ENCODE data around the gene F3. TPM values are rescaled to one million over a fixed set of nuclear protein-coding genes. Genes with fewer than 3 reads are reported as not detected.

Gene F3
- total RNA-seq, 2 experiments from 2014 or later: not detected

DNA sequence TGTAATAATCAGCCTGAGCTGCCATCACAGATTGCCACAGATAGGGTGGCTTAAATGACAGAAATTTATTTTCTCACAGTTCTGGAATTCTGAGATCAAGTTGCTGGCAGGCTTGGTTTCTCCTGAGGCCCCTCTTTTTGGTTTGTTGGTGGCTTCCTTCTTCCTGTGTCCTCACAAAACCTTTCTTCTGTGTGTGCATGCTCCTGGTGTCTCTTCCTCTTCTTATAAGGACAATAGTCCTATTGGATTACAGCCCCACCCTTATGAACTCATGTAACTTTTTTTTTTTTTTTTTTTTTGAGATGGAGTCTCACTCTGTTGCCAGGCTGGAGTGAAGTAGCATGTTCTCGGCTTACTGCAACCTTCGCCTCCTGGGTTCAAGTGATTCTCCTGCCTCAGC, 41.0 kb upstream of the F3 start:
- Mint-ChIP-seq H3K4me3 (no peak overlapping the region), H3K36me3 (ENCODE audit: low read depth) (no peaks in the 10 kb centered on the region), H3K27ac (no peak overlapping the region), H3K27me3 (peaks cover 19% of the 10 kb centered on the region), H3K9me3 (peaks cover 8% of the 10 kb centered on the region), H3K4me1 (ENCODE audit: low read depth) (no peaks in the 10 kb centered on the region)
- intact Hi-C loops (cut with DNase I, micrococcal nuclease): no loop called here
- DNase-seq (no peak), ATAC-seq (ENCODE audit: poor library complexity) (no peak)
- peaks cover 0 to 8% of the 10 kb centered on the region in 2 experiments for H3K9me3 ChIP-seq (ENCODE audit: control insufficient read depth in 1 of 2, insufficient read depth in 1 of 2, low read length in 2 of 2)
- no peaks in the 10 kb centered on the region for H3K4me1 ChIP-seq (ENCODE audit: insufficient read depth, low read length)
- POLR2A ChIA-PET: no interaction called here
- H3K36me3 ChIP-seq (ENCODE audit: insufficient read depth, low read length): no peaks in the 10 kb centered on the region
- TF ChIP-seq, protein P1, sequence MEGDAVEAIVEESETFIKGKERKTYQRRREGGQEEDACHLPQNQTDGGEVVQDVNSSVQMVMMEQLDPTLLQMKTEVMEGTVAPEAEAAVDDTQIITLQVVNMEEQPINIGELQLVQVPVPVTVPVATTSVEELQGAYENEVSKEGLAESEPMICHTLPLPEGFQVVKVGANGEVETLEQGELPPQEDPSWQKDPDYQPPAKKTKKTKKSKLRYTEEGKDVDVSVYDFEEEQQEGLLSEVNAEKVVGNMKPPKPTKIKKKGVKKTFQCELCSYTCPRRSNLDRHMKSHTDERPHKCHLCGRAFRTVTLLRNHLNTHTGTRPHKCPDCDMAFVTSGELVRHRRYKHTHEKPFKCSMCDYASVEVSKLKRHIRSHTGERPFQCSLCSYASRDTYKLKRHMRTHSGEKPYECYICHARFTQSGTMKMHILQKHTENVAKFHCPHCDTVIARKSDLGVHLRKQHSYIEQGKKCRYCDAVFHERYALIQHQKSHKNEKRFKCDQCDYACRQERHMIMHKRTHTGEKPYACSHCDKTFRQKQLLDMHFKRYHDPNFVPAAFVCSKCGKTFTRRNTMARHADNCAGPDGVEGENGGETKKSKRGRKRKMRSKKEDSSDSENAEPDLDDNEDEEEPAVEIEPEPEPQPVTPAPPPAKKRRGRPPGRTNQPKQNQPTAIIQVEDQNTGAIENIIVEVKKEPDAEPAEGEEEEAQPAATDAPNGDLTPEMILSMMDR (IDR thresholded peaks at IDR 0.05): no peak
- CTCF ChIA-PET: no interaction called here
- H3K27ac ChIP-seq (ENCODE audit: low read depth in 1 of 2, low read length in 2 of 2): no peak overlapping the region
- peaks cover 5% of the 10 kb centered on the region in 2 experiments for H3K27me3 ChIP-seq (ENCODE audit: control insufficient read depth in 1 of 2, insufficient read depth in 2 of 2, low read length in 2 of 2)
- H3K4me3 ChIP-seq (ENCODE audit: low read length): no peak overlapping the region

DNA sequence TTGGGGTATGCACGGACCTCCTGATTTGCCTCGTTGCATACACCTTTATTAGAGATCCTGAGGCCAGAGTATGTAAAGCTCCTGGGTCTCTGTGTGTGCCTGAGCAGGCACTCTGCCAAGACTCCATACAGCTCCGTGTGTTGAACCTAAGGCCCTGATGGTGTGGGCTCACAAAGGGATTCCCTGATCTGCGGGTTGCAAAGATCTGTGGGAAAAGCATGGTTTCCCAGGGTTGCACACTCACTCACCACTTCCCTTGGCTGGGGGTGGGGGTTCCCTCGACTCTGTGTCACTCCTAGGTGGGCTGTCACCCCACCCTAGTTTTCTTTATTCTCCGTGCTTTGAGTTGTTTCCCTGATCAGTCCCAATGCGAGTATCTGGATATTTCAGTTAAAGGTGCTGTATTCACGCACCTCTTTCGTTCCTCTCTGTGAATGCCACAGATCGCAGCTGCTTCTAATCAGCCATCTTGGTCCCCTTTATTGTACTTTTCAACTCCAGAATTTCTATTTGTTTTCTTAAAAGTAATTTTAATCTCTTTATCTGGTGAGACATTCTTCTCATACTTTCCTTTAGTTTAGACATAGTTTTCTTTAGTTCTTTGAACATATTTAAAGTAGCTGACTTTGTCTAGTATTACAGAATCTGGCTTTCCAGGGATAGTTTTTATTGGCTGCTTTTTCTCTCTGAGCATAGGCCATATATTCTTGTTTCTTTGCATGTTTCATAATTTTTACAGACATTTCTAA, 39.0 kb upstream of the F3 start:
- no peaks in the 10 kb centered on the region for H3K4me1 Mint-ChIP-seq (ENCODE audit: low read depth)
- no peak overlapping the region for H3K27ac Mint-ChIP-seq
- H3K36me3 Mint-ChIP-seq (ENCODE audit: low read depth): no peaks in the 10 kb centered on the region
- Histone ChIP-seq H3K9me3 (ENCODE audit: control insufficient read depth in 1 of 2, insufficient read depth in 1 of 2, low read length in 2 of 2) (peaks cover 0 to 14% of the 10 kb centered on the region in 2 experiments), H3K27ac (ENCODE audit: low read depth in 1 of 2, low read length in 2 of 2) (no peak overlapping the region), H3K27me3 (ENCODE audit: control insufficient read depth in 1 of 2, insufficient read depth in 2 of 2, low read length in 2 of 2) (peaks cover 0 to 5% of the 10 kb centered on the region in 2 experiments), H3K4me3 (ENCODE audit: low read length) (no peak overlapping the region), H3K36me3 (ENCODE audit: insufficient read depth, low read length) (no peaks in the 10 kb centered on the region), H3K4me1 (ENCODE audit: insufficient read depth, low read length) (no peaks in the 10 kb centered on the region)
- CTCF ChIA-PET: no interaction called here
- intact Hi-C loops (cut with DNase I, micrococcal nuclease): no loop called here
- TF ChIP-seq, protein P1 (IDR thresholded peaks at IDR 0.05): no peak
- H3K4me3 Mint-ChIP-seq: no peak overlapping the region
- peaks cover 11% of the 10 kb centered on the region for H3K9me3 Mint-ChIP-seq
- ATAC-seq (ENCODE audit: poor library complexity) (no peak), DNase-seq (no peak)
- H3K27me3 Mint-ChIP-seq: peaks cover 16% of the 10 kb centered on the region
- POLR2A ChIA-PET: no interaction called here

DNA sequence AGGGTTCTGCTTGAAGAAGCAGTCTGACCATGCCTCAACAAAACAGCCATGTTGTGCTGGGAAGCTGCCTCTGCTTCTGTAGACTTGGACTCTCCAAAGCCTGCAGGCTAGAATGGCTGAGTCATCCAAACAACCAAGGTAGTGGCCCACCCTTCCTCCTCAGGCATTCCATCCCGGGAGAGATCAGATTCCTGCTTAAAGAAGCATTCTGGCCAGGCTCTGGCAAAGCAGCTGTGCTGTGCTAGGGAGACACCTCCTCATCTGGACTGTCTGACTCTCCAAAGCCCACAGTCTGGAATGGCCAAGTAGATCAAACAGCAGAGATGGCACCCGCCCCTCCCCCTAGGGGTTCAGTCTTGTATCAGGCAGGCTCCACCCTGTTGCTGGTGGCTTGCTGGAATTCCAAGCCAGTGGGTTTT, 38.3 kb upstream of the F3 start:
- H3K4me1 ChIP-seq (ENCODE audit: insufficient read depth, low read length): no peaks in the 10 kb centered on the region
- Mint-ChIP-seq H3K27ac (no peak overlapping the region), H3K4me3 (no peak overlapping the region), H3K36me3 (ENCODE audit: low read depth) (no peaks in the 10 kb centered on the region), H3K4me1 (ENCODE audit: low read depth) (no peaks in the 10 kb centered on the region), H3K27me3 (peaks cover 16% of the 10 kb centered on the region), H3K9me3 (peaks cover 11% of the 10 kb centered on the region)
- CTCF ChIA-PET: no interaction called here
- peaks cover 0 to 14% of the 10 kb centered on the region in 2 experiments for H3K9me3 ChIP-seq (ENCODE audit: control insufficient read depth in 1 of 2, insufficient read depth in 1 of 2, low read length in 2 of 2)
- TF ChIP-seq, protein P1 (IDR thresholded peaks at IDR 0.05): no peak
- H3K36me3 ChIP-seq (ENCODE audit: insufficient read depth, low read length): no peaks in the 10 kb centered on the region
- POLR2A ChIA-PET: no interaction called here
- intact Hi-C loops (cut with DNase I, micrococcal nuclease): no loop called here
- no peak for ATAC-seq (ENCODE audit: poor library complexity)
- H3K27ac ChIP-seq (ENCODE audit: low read depth in 1 of 2, low read length in 2 of 2): no peak overlapping the region
- H3K4me3 ChIP-seq (ENCODE audit: low read length): no peak overlapping the region
- H3K27me3 ChIP-seq (ENCODE audit: control insufficient read depth in 1 of 2, insufficient read depth in 2 of 2, low read length in 2 of 2): peaks cover 0 to 5% of the 10 kb centered on the region in 2 experiments
- DNase-seq: no peak

All from CD4-positive, alpha-beta T cell (primary cell).